ENCODE measurements around the gene PLPP4.

- no peak for TF ChIP-seq EZH2 (IDR thresholded peaks at IDR 0.05)
- no peak for TF ChIP-seq REST (IDR thresholded peaks at IDR 0.05; ENCODE audit: low read depth)
- no peak for TF ChIP-seq CTCF (IDR thresholded peaks at IDR 0.05 in 2 of 3, conservative IDR thresholded peaks at IDR 0.05 in 1 of 3; ENCODE audit: borderline replicate concordance in 1 of 3, insufficient read depth in 1 of 3, low read depth in 2 of 3, low read length in 2 of 3)
- no peak for TF ChIP-seq ATF3 (IDR thresholded peaks at IDR 0.05)
- no peak for TF ChIP-seq POLR2A (IDR thresholded peaks at IDR 0.05; ENCODE audit: borderline replicate concordance, extremely low read depth, insufficient read depth, insufficient read length)
- TF ChIP-seq ZBTB33 (IDR thresholded peaks at IDR 0.05; ENCODE audit: extremely low read depth, insufficient replicate concordance, low read length), result no peak
- no peak for TF ChIP-seq RAD21 (IDR thresholded peaks at IDR 0.05; ENCODE audit: low read depth)
- TF ChIP-seq ZNF274 (IDR thresholded peaks at IDR 0.05; ENCODE audit: low read depth, low read length), result no peak
- no peak for TF ChIP-seq EZH2phosphoT487 (IDR thresholded peaks at IDR 0.05; ENCODE audit: borderline replicate concordance)
These were observed 843 bp upstream of the PLPP4 start for GRCh38 chr10:120456143-120456625.
